Head of caudate nucleus (tissue), 42 donors: ENCODE measurements around the gene GSG1L.
"Not testable (repeated sequence)": the region's sequence is repeated elsewhere in the genome, so short reads cannot be mapped to it uniquely, and the experiment has no call there.

Experiments used
- DNase-seq, 42 donors: peaks; one replicate each; pipeline versions ENCODE4 v3.0.0 to v3.0.0-alpha.2; 2020 to 2021; ENCODE audit warnings: mixed read lengths in 7 of 42
- intact Hi-C: fragments of 100-400 bp; cut with DNase I; formaldehyde crosslinking; loops from one replicate; pipeline ENCODE4 v1.15.0; 2022

Gene GSG1L

DNA sequence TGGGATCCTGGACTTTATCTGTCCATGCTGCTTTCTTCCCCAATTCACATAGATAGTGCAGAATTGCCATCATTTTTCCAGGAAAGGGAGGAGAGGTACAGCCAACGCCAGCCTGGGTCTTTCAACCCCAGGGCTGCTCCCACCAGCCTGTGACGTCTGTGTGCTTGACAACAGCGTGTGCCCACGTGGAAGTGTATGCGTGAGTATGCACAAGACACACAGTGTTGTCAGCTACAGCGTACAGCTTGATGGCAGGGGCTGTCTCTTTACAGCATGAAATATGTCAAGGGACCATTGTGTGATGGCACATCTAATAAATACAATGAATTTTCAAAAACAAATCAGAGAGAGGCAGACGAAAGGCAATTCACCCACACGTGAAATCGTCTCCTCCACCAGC is 62.3 kb downstream of the GSG1L start:
- intact Hi-C loops: no loop called here
- peak in 32 of 42 donors; percentile 26 to 87 (median 52) for DNase-seq

GRCh38 chr16:28000314-28001169 is 63.0 kb downstream of the GSG1L start:
- DNase-seq: peak in 3 of 42 donors; percentile 34 to 47 (median 35)
- intact Hi-C loops: no loop called here

DNA sequence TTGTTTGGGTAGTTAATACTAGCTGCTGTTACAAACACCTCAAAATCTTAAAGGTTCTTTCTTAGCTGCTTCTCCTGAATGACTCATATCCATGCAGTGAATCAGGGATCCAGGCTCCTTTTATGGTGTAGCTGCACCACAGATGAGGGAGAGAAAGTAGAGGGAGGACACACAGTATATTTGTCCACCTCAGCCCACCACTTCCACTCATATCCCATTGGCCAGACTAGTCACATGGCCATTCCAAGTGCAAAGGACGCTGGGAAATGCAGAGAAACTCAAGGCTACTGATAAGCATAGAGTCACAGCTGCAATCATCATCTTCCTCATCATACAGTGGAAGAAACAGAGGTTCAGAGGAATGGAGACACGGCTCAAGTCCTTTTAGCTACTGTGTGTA is 63.8 kb downstream of the GSG1L start:
- DNase-seq: peak in 2 of 42 donors; percentile 33 to 38
- intact Hi-C loops: no loop called here

GRCh38 chr16:27995378-27995777 is 68.1 kb downstream of the GSG1L start:
- intact Hi-C loops: no loop called here
- no peak for DNase-seq

DNA sequence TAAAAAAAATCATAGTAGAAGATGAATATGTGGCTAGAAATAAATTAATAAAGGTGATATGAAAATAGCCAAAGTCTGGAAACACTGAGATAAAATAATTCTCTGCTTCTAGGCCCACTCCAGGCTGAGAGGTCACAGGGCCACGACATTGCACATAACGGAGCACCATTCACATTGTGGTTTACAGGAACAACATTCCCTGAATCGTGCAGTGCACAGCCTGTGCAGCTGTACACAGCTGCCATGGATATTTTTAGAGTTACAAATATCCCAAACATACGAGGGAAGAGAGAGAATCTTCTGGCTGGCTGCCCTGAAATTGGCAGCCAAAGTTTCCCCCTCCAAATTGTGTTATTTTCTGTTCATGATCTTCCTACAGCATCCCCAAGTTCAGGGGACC is 68.8 kb downstream of the GSG1L start:
- intact Hi-C loops: no loop called here

GRCh38 chr16:27993587-27993986 is 69.9 kb downstream of the GSG1L start:
- intact Hi-C loops: no loop called here
- DNase-seq: peak in 2 of 42 donors; percentile 1 to 4

More for the DNA sequence above, 68.8 kb downstream of the GSG1L start:
- peak in 1 of 42 donors; percentile 19 for DNase-seq

GRCh38 chr16:27991876-27992275 is 71.6 kb downstream of the GSG1L start:
- intact Hi-C loops: no loop called here
- peak in 2 of 42 donors; percentile 4 to 30 for DNase-seq

DNA sequence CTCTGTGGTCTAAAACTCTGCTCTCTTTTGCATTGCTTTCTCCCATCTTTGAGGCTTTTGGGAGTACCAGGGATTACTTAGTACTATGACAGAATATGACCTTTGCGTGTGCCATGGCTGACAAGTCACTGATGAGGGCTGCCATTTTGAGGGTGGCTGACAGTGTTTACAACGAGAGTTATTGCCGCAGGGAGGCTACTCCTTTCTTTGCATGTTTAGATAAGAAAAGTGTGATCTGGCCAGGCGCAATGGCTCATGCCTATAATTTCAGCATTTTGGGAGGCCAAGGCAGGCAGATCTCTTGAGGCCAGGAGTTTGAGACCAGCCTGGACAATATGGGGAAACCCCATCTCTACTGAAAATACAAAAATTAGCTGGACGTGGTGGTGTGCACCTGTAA is 77.5 kb downstream of the GSG1L start:
- peak in 2 of 42 donors; percentile 5 to 6 for DNase-seq
- intact Hi-C loops: no loop called here

- no peak for DNase-seq
These were observed 79.4 kb downstream of the GSG1L start for GRCh38 chr16:27984121-27984520.

DNA sequence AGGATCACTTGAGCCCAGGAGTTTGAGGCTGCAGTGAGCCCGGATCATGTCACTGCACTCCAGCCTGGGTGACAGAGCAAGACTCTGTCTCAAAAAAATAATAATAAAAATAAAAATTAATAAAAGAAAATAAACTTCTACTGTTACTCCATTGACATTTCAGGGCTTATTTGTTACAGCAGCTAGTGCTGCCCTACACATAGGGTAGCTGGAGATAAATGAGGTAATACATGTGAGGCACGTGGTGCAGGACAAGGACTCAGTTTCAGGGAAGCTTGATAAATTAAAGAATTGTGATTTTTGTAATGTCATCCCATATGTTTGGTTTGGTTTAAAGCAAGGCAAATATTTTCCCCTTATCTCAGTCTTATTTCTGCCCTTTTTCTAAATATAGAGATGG is 80.3 kb downstream of the GSG1L start:
- intact Hi-C loops: no loop called here
- no peak for DNase-seq

More at GRCh38 chr16:27984121-27984520, 79.4 kb downstream of the GSG1L start:
- intact Hi-C loops: no loop called here

GRCh38 chr16:27982184-27982583 is 81.3 kb downstream of the GSG1L start:
- DNase-seq: peak in 1 of 42 donors; percentile 3
- intact Hi-C loops: no loop called here

DNA sequence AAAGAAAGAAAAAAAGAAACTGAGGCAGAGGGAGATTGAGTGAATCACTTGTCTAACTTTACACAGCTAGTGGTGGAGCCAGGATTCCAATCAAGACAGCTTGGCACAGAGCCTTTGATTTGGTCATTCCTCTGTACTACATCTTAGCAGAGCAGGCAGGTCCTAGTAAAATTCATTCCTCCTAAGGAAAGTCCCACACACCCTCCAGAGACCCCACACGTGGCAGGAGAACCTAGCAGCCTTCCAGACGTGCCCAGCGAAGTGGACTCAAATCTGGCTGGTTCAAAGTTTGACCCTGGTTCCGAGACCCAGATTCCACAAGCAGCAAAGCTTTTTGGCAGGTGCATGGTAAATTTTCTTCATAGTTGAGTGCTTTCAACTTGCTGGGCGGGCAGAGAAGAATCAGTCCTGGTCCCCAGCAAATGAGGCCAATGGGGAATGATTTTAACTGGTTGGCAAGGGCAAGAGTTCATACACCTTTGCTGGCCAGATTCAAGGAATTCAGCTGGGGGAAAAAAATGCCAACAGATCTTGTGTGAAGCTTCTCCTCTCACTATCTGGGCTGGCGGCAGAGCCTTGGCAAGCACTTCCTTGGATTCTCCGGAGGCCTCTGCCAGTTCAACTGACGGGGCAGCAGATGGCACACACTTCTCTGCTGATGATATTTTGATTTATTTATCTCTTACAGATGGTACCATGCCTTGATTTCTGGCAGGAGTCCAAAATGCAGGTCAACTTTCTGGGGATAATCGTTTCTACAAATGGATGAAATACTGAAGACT is 82.4 kb downstream of the GSG1L start:
- intact Hi-C loops: no loop called here

DNA sequence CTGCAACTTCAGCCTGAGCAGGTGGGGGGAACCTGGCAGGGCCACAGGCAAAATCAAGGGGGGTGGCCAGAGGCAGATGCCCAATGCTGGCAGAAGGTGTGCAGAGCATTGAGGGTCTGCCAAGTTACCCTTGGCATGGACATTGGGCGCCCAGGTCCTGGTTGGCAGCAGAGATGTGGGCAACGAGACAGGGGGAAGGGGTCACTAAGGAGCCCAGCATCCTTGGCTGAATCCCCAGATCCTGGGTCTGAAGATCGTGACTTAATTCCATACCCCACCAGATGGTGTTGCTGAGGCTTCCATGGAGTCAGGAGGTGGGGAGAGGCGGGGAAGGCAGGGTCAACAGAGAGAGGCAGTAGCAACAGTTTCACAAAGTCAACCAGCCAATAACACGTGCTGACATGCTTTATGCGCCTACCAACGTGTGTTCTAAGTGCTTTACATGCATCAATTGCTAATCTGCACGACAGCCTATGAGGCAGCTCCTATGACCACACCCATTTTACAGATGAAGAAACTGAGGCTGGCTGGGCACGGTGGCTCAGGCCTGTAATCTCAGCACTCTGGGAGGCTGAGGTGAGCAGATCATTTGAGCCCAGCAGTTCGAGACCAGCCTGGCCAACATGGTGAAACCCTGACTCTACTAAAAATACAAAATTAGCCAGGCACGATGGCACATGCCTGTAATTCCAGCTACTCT is 83.3 kb downstream of the GSG1L start:
- intact Hi-C loops: no loop called here
- peak in 1 of 42 donors; percentile 20 for DNase-seq

More for the DNA sequence above, 82.4 kb downstream of the GSG1L start:
- DNase-seq: peak in 3 of 42 donors; percentile 6 to 25 (median 11)

DNA sequence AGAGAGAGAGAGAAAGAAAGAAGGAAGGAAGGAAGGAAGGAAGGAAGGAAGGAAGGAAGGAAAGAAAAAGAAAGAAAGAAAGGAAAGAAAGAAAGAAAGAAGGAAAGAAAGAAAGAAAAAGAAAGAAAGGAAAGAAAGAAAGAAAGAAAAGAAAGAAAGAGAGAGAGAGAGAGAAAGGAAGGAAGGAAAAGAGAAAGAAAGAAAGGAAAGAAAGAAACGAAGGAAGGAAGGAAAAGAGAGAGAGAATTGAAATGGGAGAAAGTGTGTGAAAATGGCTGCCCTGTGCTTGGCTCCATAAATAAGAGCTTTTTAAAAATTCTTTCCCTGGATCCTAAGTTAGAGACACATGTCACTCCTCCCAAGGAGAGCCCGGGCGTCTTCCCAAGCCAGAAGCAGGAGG is 83.8 kb downstream of the GSG1L start:
- DNase-seq, intact Hi-C loops: not testable (repeated sequence)

DNA sequence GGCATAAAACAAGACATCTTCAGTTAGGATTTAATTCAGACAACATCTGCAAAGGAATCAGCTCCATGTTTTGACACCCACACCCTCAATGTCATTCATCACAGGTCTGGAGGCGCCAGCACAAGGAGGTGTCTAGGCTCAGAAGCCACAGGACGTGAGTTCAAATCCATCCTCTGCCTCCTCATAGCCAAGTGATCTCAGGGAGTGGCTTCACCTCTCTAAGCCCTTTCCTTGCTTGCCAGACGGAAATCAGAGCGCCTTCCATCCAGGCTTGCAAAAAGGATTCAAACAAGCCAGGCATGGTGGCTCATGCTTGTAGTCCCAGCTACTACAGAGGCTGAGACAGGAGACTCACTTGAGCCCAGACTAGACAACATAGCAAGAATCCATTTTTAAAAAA is 84.6 kb downstream of the GSG1L start:
- intact Hi-C loops: no loop called here
- DNase-seq: peak in 1 of 42 donors; percentile 6

- peak in 8 of 42 donors; percentile 9 to 63 (median 22) for DNase-seq
- intact Hi-C loops: no loop called here
These were observed 85.5 kb downstream of the GSG1L start for GRCh38 chr16:27977966-27978365.

DNA sequence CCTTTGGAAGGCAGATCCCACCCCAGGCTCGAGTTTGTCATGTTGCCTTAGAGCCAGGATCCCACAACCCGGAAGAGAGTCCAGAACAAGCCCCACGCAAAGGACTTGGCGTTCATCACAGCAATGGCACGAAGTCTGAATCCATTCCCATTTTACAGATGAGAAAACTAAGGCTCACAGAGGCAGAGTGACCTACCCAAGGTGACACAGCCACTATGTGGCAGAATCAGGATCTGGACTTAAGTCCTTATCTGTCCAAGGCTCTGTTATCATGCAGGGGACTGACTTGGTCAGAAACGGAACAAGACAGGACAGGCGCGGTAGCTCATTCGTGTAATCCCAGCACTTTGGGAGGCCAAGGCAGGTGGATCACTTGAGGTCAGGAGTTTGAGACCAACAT is 86.5 kb downstream of the GSG1L start:
- no peak for DNase-seq

DNA sequence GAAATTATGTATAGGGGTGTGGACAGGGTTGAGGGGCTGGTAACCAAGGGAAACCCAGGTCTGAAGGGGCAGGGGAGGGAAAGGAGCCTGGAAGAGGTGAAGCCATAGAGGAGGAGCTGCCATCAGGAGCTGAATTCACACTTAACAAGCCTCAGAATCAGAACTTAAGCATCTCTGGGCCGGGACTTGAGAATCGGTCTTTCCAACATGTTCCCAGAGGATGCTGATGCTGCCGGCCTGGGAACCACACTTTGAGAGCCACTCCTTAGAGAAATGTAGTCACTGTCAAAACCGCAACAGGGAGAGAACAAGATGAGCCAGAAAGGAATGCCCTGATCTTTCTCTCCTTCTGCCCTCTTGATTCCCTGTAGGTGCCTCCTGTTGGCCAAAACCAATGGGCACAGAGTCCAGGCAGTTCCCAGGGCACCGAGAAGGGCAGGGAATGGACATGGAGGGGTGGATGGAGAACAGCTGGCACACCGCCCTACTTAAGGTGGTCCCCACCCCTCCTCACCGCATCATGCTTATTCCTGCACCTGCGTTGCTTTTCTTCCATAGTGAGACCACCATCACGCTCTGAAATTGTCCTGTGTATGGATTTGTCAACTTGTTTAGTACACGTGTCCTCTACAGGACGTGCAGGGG is 88.5 kb downstream of the GSG1L start:
- intact Hi-C loops: no loop called here
- DNase-seq: no peak

More for the DNA sequence above, 86.5 kb downstream of the GSG1L start:
- intact Hi-C loops: no loop called here

GRCh38 chr16:27973678-27974077 is 89.8 kb downstream of the GSG1L start:
- intact Hi-C loops: no loop called here
- no peak for DNase-seq
